ENCODE results near the gene DNASE1L2. TPM values are rescaled to one million over a fixed set of nuclear protein-coding genes. Genes with fewer than 3 reads are reported as not detected.

Gene DNASE1L2
- polyA plus RNA-seq (2013, experiment 1 of 2): 0.23 TPM
- polyA plus RNA-seq (2013, experiment 2 of 2): 0.21 TPM

- peak within 1 kb of the TSS in 1 of 2 experiments; percentile 1 for H3K14ac ChIP-seq (ENCODE audit: low read length in 2 of 2)
- peaks cover 46 to 81% of the 10 kb centered on the region in 2 experiments for H3K36me3 ChIP-seq (ENCODE audit: control insufficient read depth in 1 of 2, insufficient read depth in 2 of 2, low read depth in 1 of 2, low read length in 2 of 2)
- H3K4me3 ChIP-seq (ENCODE audit: insufficient read depth in 1 of 2, low read depth in 1 of 2, low read length in 2 of 2): peak within 1 kb of the TSS; percentile 35 to 67
- H4K91ac ChIP-seq (ENCODE audit: low read length): peak within 1 kb of the TSS; percentile 35
- H3K18ac ChIP-seq (ENCODE audit: low read depth in 1 of 2, low read length in 2 of 2): no peak within 1 kb of the TSS
- peak within 1 kb of the TSS; percentile 43 for H3K9ac ChIP-seq (ENCODE audit: low read length)
- 9% methylated on average over 64 of the region's 64 CpGs for WGBS
- peaks cover 20% of the 10 kb centered on the region for H3K4me1 ChIP-seq (ENCODE audit: control insufficient read depth, insufficient read depth, low read depth, low read length)
- H3K79me1 ChIP-seq (replicated peaks; ENCODE audit: low read length, poor library complexity, severe bottlenecking): peaks cover 10% of the 10 kb centered on the region
- peak within 1 kb of the TSS; percentile 37 for H3K4me2 ChIP-seq (ENCODE audit: low read length, poor library complexity, severe bottlenecking)
- H4K8ac ChIP-seq (ENCODE audit: low read length): peak within 1 kb of the TSS; percentile 38
- H3K9me3 ChIP-seq (ENCODE audit: control insufficient read depth, low read length): no peaks in the 10 kb centered on the region
- peaks cover 3 to 18% of the 10 kb centered on the region in 2 experiments for H3K27me3 ChIP-seq (ENCODE audit: control insufficient read depth in 1 of 2, insufficient read depth in 1 of 2, low read length in 2 of 2)
- H2BK5ac ChIP-seq (ENCODE audit: low read depth, low read length, poor library complexity, severe bottlenecking): no peak within 1 kb of the TSS
- H2BK120ac ChIP-seq (ENCODE audit: low read depth, low read length): peak within 1 kb of the TSS; percentile 9
- H3K27ac ChIP-seq (ENCODE audit: low read length, poor library complexity, severe bottlenecking): no peak within 1 kb of the TSS
- H3K4ac ChIP-seq (ENCODE audit: low read depth in 1 of 2, low read length in 2 of 2): no peak within 1 kb of the TSS
- no peak within 1 kb of the TSS for H2AFZ ChIP-seq (ENCODE audit: low read depth, low read length)
- peak within 1 kb of the TSS; percentile 30 to 40 for H3K23ac ChIP-seq (ENCODE audit: low read length in 2 of 2)
- peak; percentile 41 for DNase-seq
- H2BK15ac ChIP-seq (ENCODE audit: low read depth, poor library complexity, severe bottlenecking): peak within 1 kb of the TSS; percentile 52
- H2BK12ac ChIP-seq (ENCODE audit: low read length in 2 of 2): peak within 1 kb of the TSS in 1 of 2 experiments; percentile 11
- no peak within 1 kb of the TSS for H2AK5ac ChIP-seq (ENCODE audit: low read length, severe bottlenecking)
Observed at GRCh38 chr16:2236337-2237101, at the start of gene DNASE1L2. Gene DNASE1L2, plus strand, starts transcription at chr16:2236444. Its CDS starts 373 bp downstream, at chr16:2236817.

GRCh38 chr16:2186505-2186904, 49.7 kb upstream of the DNASE1L2 start:
- Histone ChIP-seq H4K8ac (ENCODE audit: low read length) (no peak overlapping the region), H4K91ac (ENCODE audit: low read length) (no peak overlapping the region), H2BK12ac (ENCODE audit: low read length in 2 of 2) (no peak overlapping the region), H3K79me1 (replicated peaks; ENCODE audit: low read length, poor library complexity, severe bottlenecking) (no peaks in the 10 kb centered on the region), H3K4me2 (ENCODE audit: low read length, poor library complexity, severe bottlenecking) (no peak overlapping the region), H3K4me1 (ENCODE audit: control insufficient read depth, insufficient read depth, low read depth, low read length) (peaks cover 12% of the 10 kb centered on the region), H3K27ac (ENCODE audit: low read length, poor library complexity, severe bottlenecking) (no peak overlapping the region), H3K18ac (ENCODE audit: low read depth in 1 of 2, low read length in 2 of 2) (no peak overlapping the region), H3K14ac (ENCODE audit: low read length in 2 of 2) (no peak overlapping the region), H2BK15ac (ENCODE audit: low read depth, poor library complexity, severe bottlenecking) (no peak overlapping the region), H2BK5ac (ENCODE audit: low read depth, low read length, poor library complexity, severe bottlenecking) (no peak overlapping the region), H2BK120ac (ENCODE audit: low read depth, low read length) (no peak overlapping the region), H3K9me3 (ENCODE audit: control insufficient read depth, low read length) (no peaks in the 10 kb centered on the region), H2AFZ (ENCODE audit: low read depth, low read length) (no peak overlapping the region), H3K4ac (ENCODE audit: low read depth in 1 of 2, low read length in 2 of 2) (no peak overlapping the region), H2AK5ac (ENCODE audit: low read length, severe bottlenecking) (no peak overlapping the region), H3K4me3 (ENCODE audit: insufficient read depth in 1 of 2, low read depth in 1 of 2, low read length in 2 of 2) (no peak overlapping the region), H3K36me3 (ENCODE audit: control insufficient read depth in 1 of 2, insufficient read depth in 2 of 2, low read depth in 1 of 2, low read length in 2 of 2) (peaks cover 0 to 13% of the 10 kb centered on the region in 2 experiments), H3K23ac (ENCODE audit: low read length in 2 of 2) (no peak overlapping the region), H3K27me3 (ENCODE audit: control insufficient read depth in 1 of 2, insufficient read depth in 1 of 2, low read length in 2 of 2) (peaks cover 0 to 13% of the 10 kb centered on the region in 2 experiments), H3K9ac (ENCODE audit: low read length) (no peak overlapping the region)
- no peak for DNase-seq
- WGBS: 93% methylated on average over 20 of the region's 20 CpGs

- Histone ChIP-seq H3K9ac (ENCODE audit: low read length) (no peak overlapping the region), H3K18ac (ENCODE audit: low read depth in 1 of 2, low read length in 2 of 2) (no peak overlapping the region)
Observed at GRCh38 chr16:2187212-2187611, 49.0 kb upstream of the DNASE1L2 start.

GRCh38 chr16:2188395-2188794, 47.8 kb upstream of the DNASE1L2 start:
- Histone ChIP-seq H3K9ac (ENCODE audit: low read length) (no peak overlapping the region), H3K14ac (ENCODE audit: low read length in 2 of 2) (no peak overlapping the region), H3K4me2 (ENCODE audit: low read length, poor library complexity, severe bottlenecking) (no peak overlapping the region), H3K18ac (ENCODE audit: low read depth in 1 of 2, low read length in 2 of 2) (no peak overlapping the region), H3K9me3 (ENCODE audit: control insufficient read depth, low read length) (no peaks in the 10 kb centered on the region), H3K36me3 (ENCODE audit: control insufficient read depth in 1 of 2, insufficient read depth in 2 of 2, low read depth in 1 of 2, low read length in 2 of 2) (no peaks in the 10 kb centered on the region), H3K27ac (ENCODE audit: low read length, poor library complexity, severe bottlenecking) (no peak overlapping the region), H3K79me1 (replicated peaks; ENCODE audit: low read length, poor library complexity, severe bottlenecking) (no peaks in the 10 kb centered on the region), H3K4me1 (ENCODE audit: control insufficient read depth, insufficient read depth, low read depth, low read length) (peaks cover 12% of the 10 kb centered on the region), H2BK15ac (ENCODE audit: low read depth, poor library complexity, severe bottlenecking) (no peak overlapping the region), H4K91ac (ENCODE audit: low read length) (no peak overlapping the region), H2AK5ac (ENCODE audit: low read length, severe bottlenecking) (no peak overlapping the region), H2BK5ac (ENCODE audit: low read depth, low read length, poor library complexity, severe bottlenecking) (no peak overlapping the region), H2BK120ac (ENCODE audit: low read depth, low read length) (no peak overlapping the region), H3K4ac (ENCODE audit: low read depth in 1 of 2, low read length in 2 of 2) (no peak overlapping the region), H4K8ac (ENCODE audit: low read length) (no peak overlapping the region), H3K27me3 (ENCODE audit: control insufficient read depth in 1 of 2, insufficient read depth in 1 of 2, low read length in 2 of 2) (peaks cover 0 to 15% of the 10 kb centered on the region in 2 experiments), H3K23ac (ENCODE audit: low read length in 2 of 2) (no peak overlapping the region), H3K4me3 (ENCODE audit: insufficient read depth in 1 of 2, low read depth in 1 of 2, low read length in 2 of 2) (no peak overlapping the region), H2BK12ac (ENCODE audit: low read length in 2 of 2) (no peak overlapping the region), H2AFZ (ENCODE audit: low read depth, low read length) (no peak overlapping the region)
- no peak for DNase-seq
- WGBS: 95% methylated on average over 8 of the region's 8 CpGs

More at GRCh38 chr16:2187212-2187611, 49.0 kb upstream of the DNASE1L2 start:
- Histone ChIP-seq H3K14ac (ENCODE audit: low read length in 2 of 2) (no peak overlapping the region), H3K9me3 (ENCODE audit: control insufficient read depth, low read length) (no peaks in the 10 kb centered on the region), H3K36me3 (ENCODE audit: control insufficient read depth in 1 of 2, insufficient read depth in 2 of 2, low read depth in 1 of 2, low read length in 2 of 2) (peaks cover 0 to 7% of the 10 kb centered on the region in 2 experiments), H3K79me1 (replicated peaks; ENCODE audit: low read length, poor library complexity, severe bottlenecking) (no peaks in the 10 kb centered on the region), H2AFZ (ENCODE audit: low read depth, low read length) (no peak overlapping the region), H2BK12ac (ENCODE audit: low read length in 2 of 2) (no peak overlapping the region), H4K8ac (ENCODE audit: low read length) (no peak overlapping the region), H3K23ac (ENCODE audit: low read length in 2 of 2) (no peak overlapping the region), H3K27ac (ENCODE audit: low read length, poor library complexity, severe bottlenecking) (no peak overlapping the region), H3K4me3 (ENCODE audit: insufficient read depth in 1 of 2, low read depth in 1 of 2, low read length in 2 of 2) (no peak overlapping the region), H3K4ac (ENCODE audit: low read depth in 1 of 2, low read length in 2 of 2) (no peak overlapping the region), H2BK5ac (ENCODE audit: low read depth, low read length, poor library complexity, severe bottlenecking) (no peak overlapping the region), H3K4me2 (ENCODE audit: low read length, poor library complexity, severe bottlenecking) (no peak overlapping the region), H2AK5ac (ENCODE audit: low read length, severe bottlenecking) (no peak overlapping the region), H3K27me3 (ENCODE audit: control insufficient read depth in 1 of 2, insufficient read depth in 1 of 2, low read length in 2 of 2) (peaks cover 0 to 13% of the 10 kb centered on the region in 2 experiments), H4K91ac (ENCODE audit: low read length) (no peak overlapping the region), H2BK15ac (ENCODE audit: low read depth, poor library complexity, severe bottlenecking) (no peak overlapping the region), H3K4me1 (ENCODE audit: control insufficient read depth, insufficient read depth, low read depth, low read length) (peaks cover 12% of the 10 kb centered on the region), H2BK120ac (ENCODE audit: low read depth, low read length) (no peak overlapping the region)
- 86% methylated on average over 17 of the region's 17 CpGs for WGBS
- DNase-seq: no peak
